LNCaP clone FGC (cell line): Measurements from ENCODE around the gene UGT1A8.

ENCODE experiments used
- DNase-seq: peaks from one replicate; pipeline ENCODE4 v3.0.0-alpha.2; 2011; ENCODE audit warnings: low read depth
- H3K4me3 ChIP-seq: 2 replicates; pipeline ENCODE4 v1.5.1; 2011; ENCODE audit warnings: mild to moderate bottlenecking, low read depth, low read length, control low read depth
- TF ChIP-seq, protein P1 (sequence below): IDR thresholded peaks from 2 replicates; pipeline ENCODE4 v1.5.1; 2012; ENCODE audit warnings: mild to moderate bottlenecking; ENCODE audit not compliant: control insufficient read depth, insufficient read depth; ENCODE audit errors: extremely low read depth

Gene UGT1A8

DNA sequence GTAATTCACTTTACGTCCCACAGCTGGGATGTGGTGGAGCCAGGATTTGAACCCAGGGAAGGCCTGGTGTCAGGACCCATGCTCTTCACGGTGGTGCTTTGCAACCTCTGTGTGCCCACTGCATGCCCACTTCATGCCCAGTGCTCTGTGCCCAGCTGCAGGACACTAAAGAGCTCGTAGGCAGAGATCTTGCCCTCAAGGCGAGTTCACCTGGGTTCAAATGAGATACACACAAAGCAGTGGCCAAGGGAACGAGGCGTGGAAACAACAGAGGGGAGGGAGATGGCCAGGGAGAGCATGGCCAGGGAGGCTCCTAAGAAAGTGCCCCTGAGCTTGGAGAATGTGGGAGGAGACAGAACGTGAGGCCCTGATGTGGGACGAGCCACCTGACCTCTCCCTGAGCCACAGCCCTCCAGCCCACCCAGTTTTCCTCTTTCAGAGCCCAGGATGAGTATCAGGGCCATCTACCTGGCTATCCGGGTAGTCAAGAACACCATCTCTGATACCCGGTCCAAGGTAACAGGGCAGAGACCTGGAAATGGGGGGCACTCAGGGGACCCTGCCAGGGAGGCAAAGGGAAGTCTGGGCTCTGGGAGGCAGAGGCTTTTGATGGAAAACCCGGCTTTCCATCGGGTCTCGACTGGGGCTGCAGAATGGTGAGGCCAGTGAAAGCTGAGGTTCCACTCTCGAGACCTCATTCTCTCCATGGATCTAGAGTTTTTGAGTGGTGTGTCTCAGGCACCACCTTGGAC lies 181.1 kb downstream of the UGT1A8 start:
- DNase-seq = no peak
- TF ChIP-seq, protein P1, sequence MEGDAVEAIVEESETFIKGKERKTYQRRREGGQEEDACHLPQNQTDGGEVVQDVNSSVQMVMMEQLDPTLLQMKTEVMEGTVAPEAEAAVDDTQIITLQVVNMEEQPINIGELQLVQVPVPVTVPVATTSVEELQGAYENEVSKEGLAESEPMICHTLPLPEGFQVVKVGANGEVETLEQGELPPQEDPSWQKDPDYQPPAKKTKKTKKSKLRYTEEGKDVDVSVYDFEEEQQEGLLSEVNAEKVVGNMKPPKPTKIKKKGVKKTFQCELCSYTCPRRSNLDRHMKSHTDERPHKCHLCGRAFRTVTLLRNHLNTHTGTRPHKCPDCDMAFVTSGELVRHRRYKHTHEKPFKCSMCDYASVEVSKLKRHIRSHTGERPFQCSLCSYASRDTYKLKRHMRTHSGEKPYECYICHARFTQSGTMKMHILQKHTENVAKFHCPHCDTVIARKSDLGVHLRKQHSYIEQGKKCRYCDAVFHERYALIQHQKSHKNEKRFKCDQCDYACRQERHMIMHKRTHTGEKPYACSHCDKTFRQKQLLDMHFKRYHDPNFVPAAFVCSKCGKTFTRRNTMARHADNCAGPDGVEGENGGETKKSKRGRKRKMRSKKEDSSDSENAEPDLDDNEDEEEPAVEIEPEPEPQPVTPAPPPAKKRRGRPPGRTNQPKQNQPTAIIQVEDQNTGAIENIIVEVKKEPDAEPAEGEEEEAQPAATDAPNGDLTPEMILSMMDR = no peak
- H3K4me3 ChIP-seq = no peak overlapping the region

DNA sequence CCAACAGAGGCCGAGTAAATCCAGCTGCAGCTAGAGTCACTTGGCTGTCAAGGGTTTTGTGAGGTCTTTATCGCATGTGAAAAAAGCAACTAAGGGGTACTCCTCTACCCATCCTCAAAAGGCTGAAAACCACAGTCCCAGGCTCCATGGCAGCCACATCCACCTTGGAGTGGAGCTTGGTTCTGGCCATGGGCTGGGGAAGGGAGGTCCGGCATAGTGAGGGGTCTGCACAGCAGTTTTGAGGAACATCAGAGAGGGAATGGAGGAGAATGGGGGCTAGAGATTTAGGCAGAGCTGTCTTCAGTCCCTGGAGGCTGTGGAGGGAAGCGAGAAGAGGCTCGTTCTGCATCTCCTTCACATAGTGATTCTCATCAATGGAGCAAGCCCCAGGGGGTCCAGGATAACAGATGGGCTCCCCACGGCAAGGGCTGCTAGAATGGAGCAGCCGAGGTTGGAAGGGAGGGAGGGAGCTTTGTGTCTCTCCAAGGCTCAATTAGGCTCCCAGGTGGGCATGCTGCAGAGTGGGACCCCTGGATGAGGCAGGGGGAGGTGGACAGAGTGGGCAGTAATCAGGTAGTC lies 181.7 kb downstream of the UGT1A8 start:
- no peak for DNase-seq
- TF ChIP-seq, protein P1 = no peak
- no peak overlapping the region for H3K4me3 ChIP-seq

DNA sequence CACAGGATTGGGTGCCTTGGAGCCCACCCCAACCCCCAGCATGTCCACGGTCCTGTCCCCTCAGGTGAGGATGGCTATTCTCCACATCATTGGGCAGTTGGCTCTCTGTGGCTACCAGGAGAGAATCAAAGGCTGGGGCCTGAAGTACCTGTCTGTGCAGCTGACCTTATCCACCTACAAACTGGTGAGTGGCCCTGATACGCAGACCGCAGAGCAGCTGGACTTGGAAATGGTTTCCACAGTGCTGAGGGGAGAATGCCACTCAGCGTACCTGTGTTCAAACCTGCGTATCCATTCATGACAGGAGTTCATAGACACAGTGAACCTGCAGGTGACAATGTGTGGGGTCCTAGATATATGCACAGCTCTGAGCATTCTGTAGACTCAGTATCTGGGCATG lies 182.3 kb downstream of the UGT1A8 start:
- TF ChIP-seq, protein P1 = no peak
- DNase-seq = no peak
- no peak overlapping the region for H3K4me3 ChIP-seq

DNA sequence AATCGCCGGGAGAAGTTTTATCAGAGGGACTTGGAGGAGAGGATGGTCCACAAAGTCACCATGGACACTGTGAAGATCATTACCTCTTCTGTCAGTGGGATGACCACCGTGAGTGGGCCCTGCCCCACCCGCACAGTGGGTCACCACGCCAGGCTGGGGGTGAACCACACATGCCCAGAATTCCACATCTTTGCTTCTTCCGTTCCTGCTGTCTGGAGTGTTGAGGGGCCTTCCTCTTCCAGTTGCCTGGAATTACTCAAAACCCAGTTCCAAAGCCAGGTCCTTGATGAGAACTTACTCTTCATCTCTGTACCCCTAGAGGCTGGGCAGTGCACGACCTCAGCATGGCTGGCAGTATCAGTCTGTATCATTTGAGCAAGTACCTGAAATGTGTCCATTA lies 182.8 kb downstream of the UGT1A8 start:
- no peak for DNase-seq
- TF ChIP-seq, protein P1 = no peak
- no peak overlapping the region for H3K4me3 ChIP-seq

DNA sequence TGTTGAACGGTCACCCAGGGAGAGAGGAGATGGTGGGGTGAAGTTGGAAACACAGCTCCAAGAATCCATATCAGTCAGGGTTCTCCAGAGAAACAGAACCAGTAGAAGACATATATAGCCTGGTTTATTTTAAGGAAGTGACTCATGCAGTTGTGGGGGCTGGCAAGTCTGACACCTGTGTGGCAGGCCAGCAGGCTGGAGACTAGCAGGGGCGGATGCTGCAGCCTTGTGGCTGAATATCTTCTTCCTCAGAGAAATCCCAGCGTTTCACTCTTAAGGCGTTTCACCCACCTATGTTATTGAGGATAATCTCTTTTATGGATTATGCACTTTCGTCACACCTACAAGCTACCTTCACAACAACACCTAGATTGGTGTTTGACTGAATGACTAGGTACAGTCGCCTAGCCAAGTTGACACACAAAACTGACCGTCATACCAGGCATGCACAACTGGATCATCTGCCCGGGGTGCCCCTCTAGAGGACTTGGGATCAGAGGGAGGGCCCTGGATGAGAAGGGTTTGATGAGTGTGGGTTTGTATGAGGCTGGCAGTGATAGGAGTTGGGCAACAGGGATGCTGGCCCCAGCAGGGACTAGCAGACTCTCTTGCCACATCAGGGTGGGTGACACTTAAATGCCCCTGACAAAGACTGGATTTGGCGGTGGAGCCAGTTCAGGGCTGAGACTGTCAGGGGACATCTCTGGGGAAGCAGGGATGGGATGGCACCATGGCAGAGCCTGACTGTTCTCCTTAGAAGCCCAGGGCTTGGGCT lies 184.1 kb downstream of the UGT1A8 start:
- TF ChIP-seq, protein P1 = no peak
- DNase-seq = no peak
- no peak overlapping the region for H3K4me3 ChIP-seq

DNA sequence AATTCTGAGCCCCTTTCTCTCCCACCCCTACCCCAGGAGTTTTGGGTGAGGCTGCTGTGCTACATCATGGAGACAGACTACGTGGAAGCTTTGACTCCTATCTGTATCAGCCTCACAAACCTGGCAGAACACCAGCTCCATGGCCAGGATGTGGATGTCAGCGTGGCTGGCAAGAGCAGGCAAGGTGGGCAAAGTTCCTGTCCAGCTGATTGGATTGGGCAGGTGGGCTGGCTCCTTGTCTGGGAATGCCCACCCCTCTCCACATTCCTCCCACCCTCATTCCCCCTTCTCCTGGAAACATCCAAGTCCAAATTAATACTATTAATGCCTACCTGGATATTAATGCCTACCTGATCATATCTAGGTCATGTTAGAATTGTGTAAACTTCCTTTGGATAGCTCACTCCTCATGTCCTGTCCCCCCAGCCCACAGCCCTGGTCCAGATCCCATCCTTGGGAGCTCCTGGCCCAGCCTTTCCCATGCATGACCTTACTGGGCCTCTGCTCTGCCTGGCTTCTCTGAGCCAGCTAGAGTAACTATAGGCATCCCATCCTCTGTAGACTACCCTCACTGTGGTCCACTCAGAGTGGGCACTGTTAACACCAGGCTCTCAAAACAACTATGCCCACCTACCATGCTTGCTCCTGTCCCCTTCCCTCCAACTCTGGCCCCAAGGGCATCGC lies 184.8 kb downstream of the UGT1A8 start:
- TF ChIP-seq, protein P1 = no peak
- no peak overlapping the region for H3K4me3 ChIP-seq
- DNase-seq = no peak
